ENCODE data around the gene LRRC8B.

LRRC8B gene

DNA sequence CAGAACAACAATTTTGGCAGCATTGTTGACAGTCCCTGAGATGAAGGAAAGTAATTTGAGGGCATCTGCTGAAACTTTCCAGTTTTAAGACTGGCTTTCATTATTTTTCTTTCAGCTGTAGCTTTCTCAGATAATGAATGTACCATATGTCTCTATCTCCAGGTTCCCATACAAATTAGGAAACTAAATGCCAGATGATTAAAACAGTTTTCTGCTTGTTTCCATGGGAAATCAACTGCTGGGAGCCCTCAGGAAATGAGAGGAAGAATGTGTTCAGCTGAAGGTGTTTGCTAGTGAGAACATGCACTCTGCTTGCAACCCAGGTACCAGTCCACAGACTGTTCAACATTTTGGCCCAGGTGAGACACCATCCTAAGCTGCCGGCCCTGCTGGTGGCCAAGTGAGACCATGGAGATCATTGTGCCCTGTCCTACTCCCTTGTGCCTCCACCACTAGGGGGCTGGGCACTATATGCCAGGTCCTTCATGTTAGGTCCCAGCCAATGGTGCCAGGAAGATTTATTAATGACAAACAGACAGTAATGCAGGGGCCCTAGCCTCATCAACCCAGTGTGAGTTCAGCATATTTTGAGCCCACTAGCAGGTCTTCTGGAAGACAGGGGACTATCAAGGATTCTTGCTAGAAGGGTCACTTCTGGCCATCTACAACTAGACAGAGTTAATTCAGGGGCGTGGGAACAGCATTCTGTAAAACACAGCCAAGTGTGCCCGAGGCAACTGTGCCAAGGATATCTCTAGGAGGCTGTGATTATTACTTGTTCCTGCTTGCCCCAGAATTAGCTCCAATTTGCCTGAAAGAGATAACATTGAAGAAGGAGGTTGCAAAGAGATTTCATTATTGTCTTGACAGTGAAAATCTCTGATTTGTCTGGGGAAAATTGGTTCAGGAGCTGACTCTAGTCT, 91.3 kb downstream of the LRRC8B start:
- H3K27me3 ChIP-seq (ENCODE audit: insufficient read depth, low read length, poor library complexity, severe bottlenecking): no peaks in the 10 kb centered on the region

DNA sequence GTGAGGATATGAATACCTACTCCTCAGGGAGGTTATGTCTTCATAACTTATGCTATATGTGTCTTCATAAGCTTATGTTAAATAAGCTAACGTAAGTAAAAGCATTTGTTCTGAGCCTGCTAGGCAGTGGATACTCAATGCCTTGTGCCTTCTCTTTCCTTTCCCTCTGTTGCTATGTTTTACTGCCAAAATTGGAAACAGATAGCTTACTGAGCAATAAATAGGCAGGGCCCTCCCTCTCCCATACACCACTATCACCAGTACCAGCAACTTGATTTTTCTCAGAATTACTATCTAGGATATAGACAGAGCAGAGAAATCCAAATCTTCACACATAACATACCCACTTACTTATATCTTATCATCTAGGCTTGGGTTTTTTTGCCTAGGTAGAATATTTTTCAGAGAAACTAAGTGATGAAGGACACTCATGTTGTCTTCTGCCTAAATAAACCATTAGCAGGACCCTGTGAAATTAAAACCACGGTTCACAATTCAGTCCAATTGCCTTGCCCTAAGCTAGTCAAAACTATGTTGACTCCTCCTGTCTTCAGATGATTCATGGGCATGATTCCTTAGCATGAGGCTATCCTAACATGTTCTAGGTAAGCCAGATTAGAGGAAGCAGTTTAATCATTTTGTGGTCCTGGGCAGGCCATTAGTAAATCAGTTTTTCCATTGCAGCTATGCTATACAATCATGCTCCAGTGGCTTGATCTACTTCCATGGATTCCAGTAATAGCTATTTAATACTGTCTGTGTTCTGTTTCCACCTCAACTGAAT, 92.4 kb downstream of the LRRC8B start:
- Histone ChIP-seq H3K4me1 (ENCODE audit: insufficient read depth, low read length, poor library complexity, severe bottlenecking) (no peaks in the 10 kb centered on the region), H3K9ac (ENCODE audit: low read depth, low read length, poor library complexity, severe bottlenecking) (no peak overlapping the region), H4K20me1 (ENCODE audit: insufficient read depth, low read length, poor library complexity, severe bottlenecking) (no peaks in the 10 kb centered on the region), H3K4me2 (ENCODE audit: low read depth, low read length, poor library complexity, severe bottlenecking) (no peak overlapping the region), H3K9me2 (replicated peaks; ENCODE audit: low read depth, low read length) (no peaks in the 10 kb centered on the region), H2AFZ (ENCODE audit: low read length) (no peak overlapping the region), H3F3A (ENCODE audit: low read depth) (no peaks in the 10 kb centered on the region), H3K27me3 (ENCODE audit: insufficient read depth, low read length, poor library complexity, severe bottlenecking) (no peaks in the 10 kb centered on the region), H3K9me3 (ENCODE audit: insufficient read depth, low read depth, low read length) (0 out of 2 replicates have a peak, but pooled peaks cover 5% of the 10 kb centered on the region), H3K79me2 (ENCODE audit: insufficient read depth, low read length) (no peaks in the 10 kb centered on the region), H3K4me3 (ENCODE audit: low read length, poor library complexity, severe bottlenecking) (no peak overlapping the region), H3K36me3 (ENCODE audit: insufficient read depth, low read length) (no peaks in the 10 kb centered on the region)
- TF ChIP-seq, protein P1, sequence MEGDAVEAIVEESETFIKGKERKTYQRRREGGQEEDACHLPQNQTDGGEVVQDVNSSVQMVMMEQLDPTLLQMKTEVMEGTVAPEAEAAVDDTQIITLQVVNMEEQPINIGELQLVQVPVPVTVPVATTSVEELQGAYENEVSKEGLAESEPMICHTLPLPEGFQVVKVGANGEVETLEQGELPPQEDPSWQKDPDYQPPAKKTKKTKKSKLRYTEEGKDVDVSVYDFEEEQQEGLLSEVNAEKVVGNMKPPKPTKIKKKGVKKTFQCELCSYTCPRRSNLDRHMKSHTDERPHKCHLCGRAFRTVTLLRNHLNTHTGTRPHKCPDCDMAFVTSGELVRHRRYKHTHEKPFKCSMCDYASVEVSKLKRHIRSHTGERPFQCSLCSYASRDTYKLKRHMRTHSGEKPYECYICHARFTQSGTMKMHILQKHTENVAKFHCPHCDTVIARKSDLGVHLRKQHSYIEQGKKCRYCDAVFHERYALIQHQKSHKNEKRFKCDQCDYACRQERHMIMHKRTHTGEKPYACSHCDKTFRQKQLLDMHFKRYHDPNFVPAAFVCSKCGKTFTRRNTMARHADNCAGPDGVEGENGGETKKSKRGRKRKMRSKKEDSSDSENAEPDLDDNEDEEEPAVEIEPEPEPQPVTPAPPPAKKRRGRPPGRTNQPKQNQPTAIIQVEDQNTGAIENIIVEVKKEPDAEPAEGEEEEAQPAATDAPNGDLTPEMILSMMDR (conservative IDR thresholded peaks at IDR 0.05; ENCODE audit: low read length): no peak
- no peak for TF ChIP-seq EZH2phosphoT487 (IDR thresholded peaks at IDR 0.05; ENCODE audit: borderline replicate concordance)

More for the DNA sequence above, 91.3 kb downstream of the LRRC8B start:
- Histone ChIP-seq H2AFZ (ENCODE audit: low read length) (no peak overlapping the region), H3K4me2 (ENCODE audit: low read depth, low read length, poor library complexity, severe bottlenecking) (no peak overlapping the region), H3K9me3 (ENCODE audit: insufficient read depth, low read depth, low read length) (0 out of 2 replicates have a peak, but pooled peaks cover 5% of the 10 kb centered on the region), H3K79me2 (ENCODE audit: insufficient read depth, low read length) (no peaks in the 10 kb centered on the region), H3K36me3 (ENCODE audit: insufficient read depth, low read length) (no peaks in the 10 kb centered on the region), H3K9ac (ENCODE audit: low read depth, low read length, poor library complexity, severe bottlenecking) (no peak overlapping the region), H3K4me1 (ENCODE audit: insufficient read depth, low read length, poor library complexity, severe bottlenecking) (peaks cover 7% of the 10 kb centered on the region), H3K4me3 (ENCODE audit: low read length, poor library complexity, severe bottlenecking) (no peak overlapping the region), H3F3A (ENCODE audit: low read depth) (no peaks in the 10 kb centered on the region), H3K9me2 (replicated peaks; ENCODE audit: low read depth, low read length) (no peaks in the 10 kb centered on the region), H4K20me1 (ENCODE audit: insufficient read depth, low read length, poor library complexity, severe bottlenecking) (no peaks in the 10 kb centered on the region)
- TF ChIP-seq EZH2phosphoT487 (IDR thresholded peaks at IDR 0.05; ENCODE audit: borderline replicate concordance): no peak
- TF ChIP-seq, protein P1 (conservative IDR thresholded peaks at IDR 0.05; ENCODE audit: low read length): peak; percentile 82

- H4K20me1 ChIP-seq (ENCODE audit: insufficient read depth, low read length, poor library complexity, severe bottlenecking): no peaks in the 10 kb centered on the region
- no peak overlapping the region for H3K4me3 ChIP-seq (ENCODE audit: low read length, poor library complexity, severe bottlenecking)
- no peaks in the 10 kb centered on the region for H3K36me3 ChIP-seq (ENCODE audit: insufficient read depth, low read length)
- H3K9ac ChIP-seq (ENCODE audit: low read depth, low read length, poor library complexity, severe bottlenecking): no peak overlapping the region
- TF ChIP-seq, protein P1 (conservative IDR thresholded peaks at IDR 0.05; ENCODE audit: low read length): no peak
- TF ChIP-seq EZH2phosphoT487 (IDR thresholded peaks at IDR 0.05; ENCODE audit: borderline replicate concordance): no peak
- no peak overlapping the region for H2AFZ ChIP-seq (ENCODE audit: low read length)
- H3K4me2 ChIP-seq (ENCODE audit: low read depth, low read length, poor library complexity, severe bottlenecking): no peak overlapping the region
- H3K9me2 ChIP-seq (replicated peaks; ENCODE audit: low read depth, low read length): no peaks in the 10 kb centered on the region
- 0 out of 2 replicates have a peak, but pooled peaks cover 5% of the 10 kb centered on the region for H3K9me3 ChIP-seq (ENCODE audit: insufficient read depth, low read depth, low read length)
- no peaks in the 10 kb centered on the region for H3K27me3 ChIP-seq (ENCODE audit: insufficient read depth, low read length, poor library complexity, severe bottlenecking)
- no peaks in the 10 kb centered on the region for H3F3A ChIP-seq (ENCODE audit: low read depth)
- H3K4me1 ChIP-seq (ENCODE audit: insufficient read depth, low read length, poor library complexity, severe bottlenecking): no peaks in the 10 kb centered on the region
- no peaks in the 10 kb centered on the region for H3K79me2 ChIP-seq (ENCODE audit: insufficient read depth, low read length)
Measured at GRCh38 chr1:89620664-89621063, 96.0 kb downstream of the LRRC8B start.

Data from Loucy (cell line).